Measurements from ENCODE around the gene CFAP126. TPM values are rescaled to one million over a fixed set of nuclear protein-coding genes. Genes with fewer than 3 reads are reported as not detected.
"Not testable (repeated sequence)": the region's sequence is repeated elsewhere in the genome, so short reads cannot be mapped to it uniquely, and the experiment has no call there.

The CFAP126 gene
- total RNA-seq, 4 donors from 2014 or later, result 0.90 TPM; not detected in 3

DNA sequence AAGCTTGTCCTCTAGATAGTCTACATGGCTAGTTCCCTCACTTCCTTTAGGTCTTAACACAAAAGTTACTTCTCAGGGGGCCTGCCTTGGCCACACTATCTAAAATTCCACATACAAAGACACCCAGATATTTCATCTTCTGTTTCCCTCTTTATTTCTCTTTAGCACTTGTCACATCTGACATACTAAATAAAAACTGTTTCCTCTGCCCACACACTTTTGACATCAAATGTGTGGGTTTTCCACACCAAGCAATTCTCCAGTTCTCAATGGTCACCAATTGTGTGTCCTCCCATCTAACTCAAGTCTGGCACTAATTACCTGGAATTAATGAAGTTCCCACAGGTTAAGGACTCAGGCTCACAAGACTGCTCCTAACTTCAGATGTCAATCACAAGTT is 25.5 kb upstream of the CFAP126 start:
- no peak overlapping the region for H3K4me3 ChIP-seq
- no peak overlapping the region for H3K27ac ChIP-seq
- DNase-seq (ENCODE audit: low spot score in 2 of 2), result no peak
- TF ChIP-seq CTCF (IDR thresholded peaks at IDR 0.05) (no peak), POLR2A (IDR thresholded peaks at IDR 0.05) (no peak), EP300 (IDR thresholded peaks at IDR 0.05) (no peak)
- peaks cover 0 to 14% (median under 1%) of the 10 kb centered on the region in 4 donors for H3K4me1 ChIP-seq
- H3K9me3 ChIP-seq, result no peaks in the 10 kb centered on the region
- H3K27me3 ChIP-seq, result no peaks in the 10 kb centered on the region
- H3K36me3 ChIP-seq, result no peaks in the 10 kb centered on the region

DNA sequence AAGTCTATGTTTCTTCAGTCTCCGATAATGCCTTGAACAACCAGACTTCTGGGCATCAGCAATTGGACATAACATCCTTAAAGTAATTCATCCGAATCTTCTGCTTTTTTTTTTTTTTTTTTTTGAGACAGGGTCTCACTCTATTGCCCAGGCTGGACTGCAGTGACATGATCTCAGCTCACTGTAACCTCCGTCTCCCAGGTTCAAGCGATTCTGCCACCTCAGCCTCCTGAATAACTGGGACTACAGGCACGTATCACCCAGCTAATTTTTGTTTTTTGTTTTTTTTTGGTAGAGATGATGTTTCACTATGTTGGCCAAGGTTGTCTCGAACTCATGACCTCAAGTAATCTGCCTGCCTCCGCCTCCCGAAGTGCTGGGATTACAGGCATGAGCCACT is 23.9 kb upstream of the CFAP126 start:
- TF ChIP-seq POLR2A (IDR thresholded peaks at IDR 0.05) (no peak), CTCF (IDR thresholded peaks at IDR 0.05) (no peak), EP300 (IDR thresholded peaks at IDR 0.05) (no peak)
- H3K4me1 ChIP-seq, result peaks cover 0 to 14% (median 0%) of the 10 kb centered on the region in 4 donors
- no peak for DNase-seq (ENCODE audit: low spot score in 2 of 2)
- H3K27ac ChIP-seq, result no peak overlapping the region
- no peak overlapping the region for H3K4me3 ChIP-seq
- WGBS, 2 donors, result 91 to 95% methylated on average over 8 of the region's 8 CpGs
- H3K36me3 ChIP-seq, result no peaks in the 10 kb centered on the region
- H3K27me3 ChIP-seq, result no peaks in the 10 kb centered on the region
- H3K9me3 ChIP-seq, result no peaks in the 10 kb centered on the region

- not testable (repeated sequence) for H3K27me3 ChIP-seq; DNase-seq (ENCODE audit: low spot score in 2 of 2); H3K9me3 ChIP-seq; H3K36me3 ChIP-seq
- Histone ChIP-seq H3K4me1 (peaks cover 0 to 14% (median 0%) of the 10 kb centered on the region in 4 donors), H3K4me3 (peak overlapping the region in 1 of 4 donors; percentile 56), H3K27ac (peak overlapping the region in 1 of 4 donors; percentile 88)
- 87 to 92% methylated on average over 7 of the region's 7 CpGs for WGBS, 2 donors
These were observed 23.5 kb upstream of the CFAP126 start for GRCh38 chr1:161391136-161391535.

GRCh38 chr1:161390559-161390858 is 22.8 kb upstream of the CFAP126 start:
- no peak for DNase-seq (ENCODE audit: low spot score in 2 of 2)

GRCh38 chr1:161389691-161390558 is 22.2 kb upstream of the CFAP126 start:
- Histone ChIP-seq H3K4me1 (peaks cover 0 to 14% (median 0%) of the 10 kb centered on the region in 4 donors), H3K27ac (peak overlapping the region; percentile 88 to 94 (median 88)), H3K4me3 (peak overlapping the region; percentile 56 to 86 (median 73)), H3K27me3 (no peaks in the 10 kb centered on the region), H3K36me3 (no peaks in the 10 kb centered on the region), H3K9me3 (no peaks in the 10 kb centered on the region)
- TF ChIP-seq POLR2A (IDR thresholded peaks at IDR 0.05), result peak; percentile 90 to 95
- TF ChIP-seq CTCF (IDR thresholded peaks at IDR 0.05), result peak in 1 of 5 experiments; percentile 37
- TF ChIP-seq EP300 (IDR thresholded peaks at IDR 0.05), result peak; percentile 100
- peak; percentile 97 to 99 for DNase-seq (ENCODE audit: low spot score in 2 of 2)
- WGBS, 2 donors, result 2 to 3% methylated on average over 72 to 76 of the region's 79 CpGs

More at GRCh38 chr1:161390559-161390858, 22.8 kb upstream of the CFAP126 start:
- Histone ChIP-seq H3K27ac (peak overlapping the region; percentile 86 to 94 (median 88)), H3K9me3 (no peaks in the 10 kb centered on the region), H3K4me1 (peaks cover 0 to 14% (median 0%) of the 10 kb centered on the region in 4 donors), H3K36me3 (no peaks in the 10 kb centered on the region), H3K27me3 (no peaks in the 10 kb centered on the region), H3K4me3 (peak overlapping the region; percentile 56 to 86 (median 73))
- TF ChIP-seq EP300 (IDR thresholded peaks at IDR 0.05), result no peak
- TF ChIP-seq CTCF (IDR thresholded peaks at IDR 0.05), result peak in 1 of 5 experiments; percentile 6
- TF ChIP-seq POLR2A (IDR thresholded peaks at IDR 0.05), result no peak
- 1 to 3% methylated on average over 13 of the region's 13 CpGs for WGBS, 2 donors

DNA sequence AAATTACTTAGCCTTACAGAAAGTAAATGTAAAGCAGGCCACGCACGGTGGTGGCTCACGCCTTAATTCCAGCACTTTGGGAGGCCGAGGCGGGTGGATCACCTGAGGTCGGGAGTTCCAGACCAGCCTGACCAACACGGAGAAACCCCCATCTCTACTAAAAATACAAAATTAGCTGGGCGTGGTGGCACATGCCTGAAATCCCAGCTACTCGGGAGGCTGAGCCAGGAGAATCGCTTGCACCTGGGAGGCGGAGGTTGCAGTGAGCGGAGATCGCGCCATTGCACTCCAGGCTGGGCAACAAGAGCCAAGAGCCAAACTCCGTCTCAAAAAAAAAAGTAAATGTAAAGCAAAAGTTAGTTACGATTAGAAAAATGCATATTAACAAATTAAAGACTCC is 21.5 kb upstream of the CFAP126 start:
- H3K36me3 ChIP-seq; H3K27me3 ChIP-seq; H3K9me3 ChIP-seq; DNase-seq (ENCODE audit: low spot score in 2 of 2): not testable (repeated sequence)
- H3K4me1 ChIP-seq, result peaks cover 0 to 14% (median 0%) of the 10 kb centered on the region in 4 donors
- peak overlapping the region; percentile 45 to 86 (median 73) for H3K4me3 ChIP-seq
- 77 to 78% methylated on average over 16 of the region's 16 CpGs for WGBS, 2 donors
- H3K27ac ChIP-seq, result peak overlapping the region; percentile 87 to 94 (median 88)

Data from tibial nerve (tissue), 4 donors.